SU-DHL-6 (cell line): Measurements from ENCODE around the gene MMP15.

Experiments used
- H2AFZ ChIP-seq: fragments of 200-600 bp; sonication (generic); 2 replicates; pipeline ENCODE4 v1.6.1; 2014; ENCODE audit warnings: low read depth, mild to moderate bottlenecking, moderate library complexity, mixed read lengths, antibody characterized with exemption, low read length; ENCODE audit not compliant: severe bottlenecking
- H3F3A ChIP-seq: fragments of 200-600 bp; shearing (Covaris generic); 2 replicates; pipeline ENCODE4 v1.6.0; 2016; ENCODE audit warnings: antibody characterized with exemption, mild to moderate bottlenecking; ENCODE audit not compliant: insufficient read depth
- H3K27ac ChIP-seq: fragments of 200-600 bp; sonication (generic); 2 replicates; pipeline ENCODE4 v1.5.1; 2016; ENCODE audit warnings: low read depth, mild to moderate bottlenecking, low read length, moderate library complexity, mixed read lengths
- H3K27me3 ChIP-seq: fragments of 200-600 bp; sonication (generic), shearing (Covaris generic); 2 replicates; pipeline ENCODE4 v1.6.0; 2014; ENCODE audit warnings: mild to moderate bottlenecking, low read length
- H3K36me3 ChIP-seq: fragments of 200-600 bp; sonication (generic); 2 replicates; pipeline ENCODE4 v1.6.1; 2014; ENCODE audit warnings: mild to moderate bottlenecking, low read length, mixed read lengths
- H3K4me2 ChIP-seq: fragments of 300-600, 200-600 bp; shearing (Covaris generic), sonication (generic); 2 replicates; pipeline ENCODE4 v1.6.0; 2014; ENCODE audit warnings: low read length, low read depth, mild to moderate bottlenecking; ENCODE audit not compliant: poor library complexity, severe bottlenecking
- H3K4me3 ChIP-seq: fragments of 200-600 bp; sonication (generic); 2 replicates; pipeline ENCODE4 v1.5.1; 2014; ENCODE audit warnings: antibody characterized with exemption, low read length, mild to moderate bottlenecking, mixed read lengths; ENCODE audit not compliant: insufficient read depth, poor library complexity, severe bottlenecking
- H3K79me2 ChIP-seq: fragments of 200-600 bp; sonication (generic); 2 replicates; pipeline ENCODE4 v1.6.1; 2014; ENCODE audit warnings: mild to moderate bottlenecking, low read length, moderate library complexity; ENCODE audit not compliant: insufficient read depth
- H3K9ac ChIP-seq: fragments of 200-600 bp; sonication (generic); 2 replicates; pipeline ENCODE4 v1.7.0; 2014; ENCODE audit warnings: mild to moderate bottlenecking, low read length
- H3K9me2 ChIP-seq: fragments of 200-600 bp; sonication (generic); replicated peaks from 2 replicates; pipeline ENCODE4 v1.6.1; 2014; ENCODE audit warnings: low read length; ENCODE audit not compliant: insufficient read depth
- H3K9me3 ChIP-seq: fragments of 200-600 bp; sonication (generic); 2 replicates; pipeline ENCODE4 v1.6.1; 2014; ENCODE audit warnings: low read length, mixed read lengths; ENCODE audit not compliant: insufficient read depth
- H4K20me1 ChIP-seq: fragments of 200-600 bp; sonication (generic); 2 replicates; pipeline ENCODE4 v1.6.1; 2014; ENCODE audit warnings: low read depth, mild to moderate bottlenecking, antibody characterized with exemption, low read length, moderate library complexity, mixed read lengths
- EZH2phosphoT487 ChIP-seq: fragments of 200-600 bp; sonication (generic), shearing (Covaris generic); conservative IDR thresholded peaks from 2 replicates; pipeline ENCODE4 v1.6.1; 2018; ENCODE audit warnings: mild to moderate bottlenecking, antibody characterized with exemption, low read length, moderate library complexity, mixed read lengths
- TF ChIP-seq, protein P1 (sequence below): fragments of 200-600 bp; sonication (generic); IDR thresholded peaks from one replicate; pipeline ENCODE4 v1.5.1; 2017; ENCODE audit warnings: antibody characterized with exemption, mild to moderate bottlenecking, low read length, moderate library complexity; ENCODE audit not compliant: insufficient read depth, poor library complexity, severe bottlenecking

MMP15 gene

DNA sequence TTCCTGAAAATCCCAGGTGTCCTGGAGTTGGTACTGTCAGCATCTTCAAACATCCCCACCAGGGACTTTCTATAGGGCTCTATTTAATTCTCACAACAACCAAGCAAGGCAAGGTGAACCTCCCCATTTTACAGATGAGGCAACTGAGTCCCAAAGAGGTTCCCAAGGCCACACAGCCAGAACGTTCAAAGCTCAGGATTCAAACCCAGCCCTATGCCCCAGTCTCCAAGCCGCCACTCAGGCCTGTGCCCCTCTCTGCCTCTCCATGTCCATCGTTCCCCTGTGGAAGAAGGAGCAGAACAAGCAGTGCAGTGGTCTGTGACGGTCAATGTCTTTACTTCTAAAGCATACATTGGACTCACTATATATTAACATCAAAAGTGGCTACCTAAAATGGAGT lies 31.2 kb upstream of the MMP15 start:
- TF ChIP-seq EZH2phosphoT487: no peak
- TF ChIP-seq, protein P1, sequence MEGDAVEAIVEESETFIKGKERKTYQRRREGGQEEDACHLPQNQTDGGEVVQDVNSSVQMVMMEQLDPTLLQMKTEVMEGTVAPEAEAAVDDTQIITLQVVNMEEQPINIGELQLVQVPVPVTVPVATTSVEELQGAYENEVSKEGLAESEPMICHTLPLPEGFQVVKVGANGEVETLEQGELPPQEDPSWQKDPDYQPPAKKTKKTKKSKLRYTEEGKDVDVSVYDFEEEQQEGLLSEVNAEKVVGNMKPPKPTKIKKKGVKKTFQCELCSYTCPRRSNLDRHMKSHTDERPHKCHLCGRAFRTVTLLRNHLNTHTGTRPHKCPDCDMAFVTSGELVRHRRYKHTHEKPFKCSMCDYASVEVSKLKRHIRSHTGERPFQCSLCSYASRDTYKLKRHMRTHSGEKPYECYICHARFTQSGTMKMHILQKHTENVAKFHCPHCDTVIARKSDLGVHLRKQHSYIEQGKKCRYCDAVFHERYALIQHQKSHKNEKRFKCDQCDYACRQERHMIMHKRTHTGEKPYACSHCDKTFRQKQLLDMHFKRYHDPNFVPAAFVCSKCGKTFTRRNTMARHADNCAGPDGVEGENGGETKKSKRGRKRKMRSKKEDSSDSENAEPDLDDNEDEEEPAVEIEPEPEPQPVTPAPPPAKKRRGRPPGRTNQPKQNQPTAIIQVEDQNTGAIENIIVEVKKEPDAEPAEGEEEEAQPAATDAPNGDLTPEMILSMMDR: no peak
- no peak overlapping the region for H3K4me3 ChIP-seq
- H4K20me1 ChIP-seq: no peaks in the 10 kb centered on the region
- H3K79me2 ChIP-seq: no peaks in the 10 kb centered on the region
- no peaks in the 10 kb centered on the region for H3K9me2 ChIP-seq
- H3F3A ChIP-seq: peaks cover under 1% of the 10 kb centered on the region; the same call in 1 of the 2 replicates
- no peak overlapping the region for H3K4me2 ChIP-seq
- no peaks in the 10 kb centered on the region for H3K9me3 ChIP-seq
- no peak overlapping the region for H2AFZ ChIP-seq
- no peaks in the 10 kb centered on the region for H3K36me3 ChIP-seq
- H3K9ac ChIP-seq: no peak overlapping the region
- H3K27me3 ChIP-seq: no peaks in the 10 kb centered on the region
- H3K27ac ChIP-seq: no peak overlapping the region

DNA sequence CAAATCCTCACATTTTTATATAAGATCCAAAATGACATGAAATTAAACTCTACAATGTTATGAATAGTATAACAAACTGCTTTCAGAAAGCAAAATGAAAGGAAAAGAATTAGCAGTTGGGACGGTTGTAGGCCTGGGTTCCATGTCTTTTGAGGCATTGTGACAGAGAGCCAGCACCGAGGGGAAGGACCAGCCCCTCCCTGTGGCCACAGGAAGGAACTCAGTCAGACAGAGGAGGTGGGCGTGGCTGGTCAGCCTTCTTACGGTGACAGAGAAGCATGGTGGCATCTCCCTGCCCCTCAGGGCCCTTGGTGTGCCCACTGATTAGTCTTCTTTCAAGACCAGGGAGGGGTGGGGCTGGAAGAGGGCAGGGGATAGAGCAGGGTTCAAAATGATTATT lies 30.8 kb upstream of the MMP15 start:
- H3K9me3 ChIP-seq: no peaks in the 10 kb centered on the region
- H3F3A ChIP-seq: peaks cover 4% of the 10 kb centered on the region; the same call in 1 of the 2 replicates
- H4K20me1 ChIP-seq: no peaks in the 10 kb centered on the region
- no peaks in the 10 kb centered on the region for H3K9me2 ChIP-seq
- no peak overlapping the region for H3K4me2 ChIP-seq
- H3K27me3 ChIP-seq: no peaks in the 10 kb centered on the region
- H3K4me3 ChIP-seq: no peak overlapping the region
- H3K9ac ChIP-seq: no peak overlapping the region
- no peak overlapping the region for H2AFZ ChIP-seq
- no peaks in the 10 kb centered on the region for H3K79me2 ChIP-seq
- no peak for TF ChIP-seq EZH2phosphoT487
- TF ChIP-seq, protein P1: no peak
- H3K27ac ChIP-seq: no peak overlapping the region
- H3K36me3 ChIP-seq: no peaks in the 10 kb centered on the region

DNA sequence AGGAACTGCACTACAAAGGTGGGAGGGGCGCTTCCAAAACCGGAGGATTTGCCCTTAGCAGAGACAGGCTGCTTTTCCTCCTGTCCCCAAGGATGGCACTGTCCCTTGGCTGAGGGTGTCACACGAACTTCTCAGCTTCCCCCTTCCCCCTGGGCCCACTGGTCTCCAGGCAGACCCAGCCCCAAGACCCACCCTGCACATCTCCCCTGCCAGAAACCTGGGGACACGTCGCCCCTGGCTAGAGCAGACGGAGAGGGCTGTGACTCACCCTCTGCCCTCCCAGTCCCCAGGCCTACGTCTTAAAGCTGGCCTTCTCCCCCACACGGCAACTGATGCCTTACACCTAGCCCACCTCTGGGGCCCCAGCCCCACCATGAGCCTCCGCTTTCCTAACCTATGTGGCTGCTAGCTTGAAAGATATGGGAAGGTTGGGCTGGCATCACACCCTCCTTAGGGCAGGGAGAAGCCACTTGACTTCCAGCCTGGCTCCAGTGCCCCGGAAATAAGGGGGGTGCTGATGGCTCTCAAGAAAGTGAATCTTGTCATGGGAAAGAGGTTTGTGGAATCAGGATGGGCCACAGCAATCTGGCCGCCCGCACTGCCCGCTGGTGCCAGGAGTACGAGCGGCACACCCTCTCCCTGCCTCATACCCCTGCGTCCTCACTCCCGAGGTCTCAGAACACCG lies 29.7 kb upstream of the MMP15 start:
- Histone ChIP-seq H2AFZ (no peak overlapping the region), H3F3A (peaks cover 4% of the 10 kb centered on the region), H3K27ac (no peak overlapping the region), H3K9ac (no peak overlapping the region), H3K9me2 (no peaks in the 10 kb centered on the region), H3K36me3 (no peaks in the 10 kb centered on the region), H3K4me3 (no peak overlapping the region), H3K27me3 (no peaks in the 10 kb centered on the region), H3K79me2 (no peaks in the 10 kb centered on the region), H4K20me1 (no peaks in the 10 kb centered on the region), H3K9me3 (no peaks in the 10 kb centered on the region), H3K4me2 (no peak overlapping the region)
- no peak for TF ChIP-seq EZH2phosphoT487
- TF ChIP-seq, protein P1: no peak
